Testis (tissue), 3 donors: Measurements from ENCODE around the gene AP1S3. TPM values are rescaled to one million over a fixed set of nuclear protein-coding genes. Genes with fewer than 3 reads are reported as not detected.
"Not testable (repeated sequence)": the region's sequence is repeated elsewhere in the genome, so short reads cannot be mapped to it uniquely, and the experiment has no call there.

ENCODE experiments used
- DNase-seq: peaks from one replicate; pipeline ENCODE4 v3.0.0-alpha.2; 2019
- H3K27ac ChIP-seq, 2 donors: fragments of 200-600 bp; sonication (generic); one replicate each; pipeline ENCODE4 v1.5.1; 2019
- H3K27me3 ChIP-seq: fragments of 200-600 bp; sonication (generic); one replicate; pipeline ENCODE4 v1.5.1; 2019
- H3K36me3 ChIP-seq: fragments of 200-600 bp; sonication (generic); one replicate; pipeline ENCODE4 v1.5.1; 2017; ENCODE audit warnings: low read depth; ENCODE audit errors: missing control alignments
- H3K4me1 ChIP-seq: fragments of 200-600 bp; sonication (generic); one replicate; pipeline ENCODE4 v1.5.1; 2019
- H3K4me3 ChIP-seq, 2 donors: fragments of 200-600 bp; sonication (generic); one replicate each; pipeline ENCODE4 v1.5.1; 2017 to 2019
- H3K9me3 ChIP-seq: fragments of 200-600 bp; sonication (generic); one replicate; pipeline ENCODE4 v1.5.1; 2017
- CTCF ChIP-seq, 3 experiments: fragments of 450-650 bp in 2 of 3; fragments of 200-600 bp in 1 of 3; sonication (generic) in 1 of 3; IDR thresholded peaks; one replicate each; pipeline ENCODE4 v1.5.1; 2016 to 2019; ENCODE audit warnings: antibody characterized with exemption in 3 of 3, mild to moderate bottlenecking in 2 of 3, moderate library complexity in 1 of 3
- POLR2A ChIP-seq: fragments of 450-650 bp; IDR thresholded peaks from one replicate; pipeline ENCODE4 v1.6.1; 2017; ENCODE audit warnings: antibody characterized with exemption, mild to moderate bottlenecking, moderate library complexity
- WGBS, 2 donors: methylation state at CpG; one replicate each; pipeline ENCODE4 v1.1.5; 2018; 5-methylcytosine and 5-hydroxymethylcytosine counted together
- intact Hi-C: fragments of 100-400 bp; cut with DNase I; formaldehyde crosslinking; loops from one replicate; pipeline ENCODE4 v1.15.1; 2023; ENCODE audit warnings: low total_unique reads
- polyA plus RNA-seq: library from polyadenylated mRNA; stranded (reverse); fragments of 350-450 nt; fragmentation: Illumina TruSeq; extraction: RNeasy Lipid Tissue Mini Kit (QIAGEN cat#74804); gene quantifications from one replicate; pipeline ENCODE4 v1.2.3, GENCODE V29; 2014; ENCODE audit warnings: low read depth, low replicate concordance; ENCODE audit not compliant: insufficient read depth
- total RNA-seq, 2 donors: library from RNA; depleted of rRNA; stranded (reverse); fragments of >200 nt; gene quantifications; one replicate each; pipeline ENCODE4 v1.2.3, GENCODE V29; 2016

AP1S3 gene
- total and polyA plus RNA-seq, 3 donors from 2014 or later = 1.6 to 3.2 (median 2.6) TPM

- DNase-seq = no peak
- Histone ChIP-seq H3K9me3 (no peaks in the 10 kb centered on the region), H3K4me1 (no peaks in the 10 kb centered on the region), H3K27me3 (no peaks in the 10 kb centered on the region), H3K27ac (no peak overlapping the region), H3K36me3 (no peaks in the 10 kb centered on the region), H3K4me3 (no peak overlapping the region)
- intact Hi-C loops = no loop called here
- 81 to 88% methylated on average over 3 of the region's 3 CpGs for WGBS, 2 donors
- no peak for TF ChIP-seq CTCF (IDR thresholded peaks at IDR 0.05)
- TF ChIP-seq POLR2A = no peak
Observed at GRCh38 chr2:223815186-223815883, 22.0 kb downstream of the AP1S3 start.

GRCh38 chr2:223814764-223815163, 22.6 kb downstream of the AP1S3 start:
- WGBS, 2 donors = 88 to 89% methylated on average over 3 of the region's 3 CpGs
- H3K27ac ChIP-seq, H3K36me3 ChIP-seq, DNase-seq, H3K4me3 ChIP-seq, intact Hi-C loops, H3K9me3 ChIP-seq, H3K4me1 ChIP-seq, H3K27me3 ChIP-seq: not testable (repeated sequence)

DNA sequence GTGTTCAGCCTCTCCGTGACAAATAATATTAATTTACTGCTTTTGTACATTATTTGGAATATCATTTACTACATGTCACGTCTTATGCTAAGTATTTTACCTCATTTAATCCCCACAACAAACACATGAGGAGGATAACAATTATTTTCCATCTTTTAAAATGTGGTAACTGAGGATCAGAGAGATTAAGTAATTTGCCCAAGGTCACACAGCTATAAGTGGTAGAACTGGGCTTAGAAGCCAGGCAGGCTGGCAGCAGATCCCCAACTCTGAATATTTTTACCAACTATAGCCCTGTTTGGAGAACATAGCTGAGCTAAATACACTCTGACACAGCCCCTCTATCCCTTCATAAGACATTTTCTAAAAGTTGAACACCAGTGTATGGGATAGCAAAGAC, 24.1 kb downstream of the AP1S3 start:
- no peaks in the 10 kb centered on the region for H3K27me3 ChIP-seq
- no peak for DNase-seq
- no peaks in the 10 kb centered on the region for H3K4me1 ChIP-seq
- no peak overlapping the region for H3K27ac ChIP-seq
- no peak for TF ChIP-seq POLR2A
- no peak for TF ChIP-seq CTCF (IDR thresholded peaks at IDR 0.05)
- 90 to 94% methylated on average over 2 of the region's 2 CpGs for WGBS, 2 donors
- no peaks in the 10 kb centered on the region for H3K36me3 ChIP-seq
- intact Hi-C loops = no loop called here
- H3K9me3 ChIP-seq = no peaks in the 10 kb centered on the region
- no peak overlapping the region for H3K4me3 ChIP-seq

DNA sequence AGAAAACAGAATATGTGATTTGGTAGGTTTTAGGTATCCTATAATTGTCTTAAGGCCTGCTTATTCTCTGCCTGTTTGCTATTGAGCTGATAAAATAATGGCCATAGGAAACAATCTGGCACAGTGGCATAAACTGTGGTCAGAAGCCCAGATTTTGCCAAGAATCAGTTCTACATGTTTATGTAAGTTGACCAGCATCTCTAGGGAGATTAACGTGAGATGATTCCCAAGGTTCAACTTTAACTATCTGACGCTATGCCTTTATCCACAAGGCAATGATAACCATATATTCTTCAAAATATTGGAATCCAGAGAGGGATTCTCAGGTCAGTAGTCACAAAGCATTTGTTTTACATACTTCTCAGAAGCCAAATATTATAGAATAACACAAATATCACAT, 25.6 kb downstream of the AP1S3 start:
- Histone ChIP-seq H3K4me1 (no peaks in the 10 kb centered on the region), H3K36me3 (no peaks in the 10 kb centered on the region), H3K9me3 (no peaks in the 10 kb centered on the region), H3K27me3 (no peaks in the 10 kb centered on the region), H3K27ac (no peak overlapping the region), H3K4me3 (no peak overlapping the region)
- no peak for DNase-seq
- 87 to 90% methylated on average over 2 of the region's 2 CpGs for WGBS, 2 donors
- intact Hi-C loops = no loop called here
- no peak for TF ChIP-seq POLR2A
- TF ChIP-seq CTCF (IDR thresholded peaks at IDR 0.05) = no peak

- no peaks in the 10 kb centered on the region for H3K27me3 ChIP-seq
- no peak for TF ChIP-seq POLR2A
- TF ChIP-seq CTCF (IDR thresholded peaks at IDR 0.05) = no peak
Observed at GRCh38 chr2:223805008-223805407, 32.4 kb downstream of the AP1S3 start.

More at GRCh38 chr2:223805008-223805407, 32.4 kb downstream of the AP1S3 start:
- no peak overlapping the region for H3K27ac ChIP-seq
- DNase-seq = no peak
- H3K9me3 ChIP-seq = no peaks in the 10 kb centered on the region
- H3K36me3 ChIP-seq = no peaks in the 10 kb centered on the region
- no peak overlapping the region for H3K4me3 ChIP-seq
- no peaks in the 10 kb centered on the region for H3K4me1 ChIP-seq
- WGBS, 2 donors = 88 to 91% methylated on average over 8 of the region's 8 CpGs
- intact Hi-C loops = no loop called here
